ENCODE results near the gene XIRP1. TPM values are rescaled to one million over a fixed set of nuclear protein-coding genes. Genes with fewer than 3 reads are reported as not detected.

XIRP1 gene
- total RNA-seq, 4 donors from 2014 or later = 0.40 to 6.0 TPM; not detected in 2

DNA sequence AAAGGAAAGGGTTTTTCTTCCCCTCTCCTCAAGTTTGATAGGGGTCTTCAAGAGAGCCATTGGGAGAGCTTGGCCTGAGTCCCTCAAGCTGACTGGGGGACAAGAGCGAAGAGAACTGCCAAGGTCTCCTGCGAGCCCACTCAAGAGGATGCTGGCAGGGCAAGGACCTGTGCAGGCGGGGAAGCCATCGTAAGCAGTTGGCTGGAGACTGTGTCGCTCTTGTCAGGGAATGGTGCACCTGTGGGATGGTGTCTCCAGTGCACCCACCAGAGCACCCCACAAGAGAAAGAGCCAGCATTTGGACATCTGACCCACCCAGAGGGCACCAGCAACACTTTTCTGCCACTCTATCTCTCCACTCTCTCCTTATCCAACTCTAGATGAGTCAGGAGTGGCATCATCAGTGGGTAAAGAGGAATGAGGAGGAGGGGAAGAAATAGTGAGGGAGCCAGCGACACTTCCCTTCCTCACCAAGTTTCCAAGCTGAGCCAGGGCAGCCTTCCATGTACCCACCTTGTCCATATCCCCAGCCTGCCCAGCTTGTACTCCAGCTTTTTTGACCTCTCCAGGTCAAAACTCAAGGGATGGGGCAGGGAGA is 13.6 kb upstream of the XIRP1 start:
- TF ChIP-seq, protein P1, sequence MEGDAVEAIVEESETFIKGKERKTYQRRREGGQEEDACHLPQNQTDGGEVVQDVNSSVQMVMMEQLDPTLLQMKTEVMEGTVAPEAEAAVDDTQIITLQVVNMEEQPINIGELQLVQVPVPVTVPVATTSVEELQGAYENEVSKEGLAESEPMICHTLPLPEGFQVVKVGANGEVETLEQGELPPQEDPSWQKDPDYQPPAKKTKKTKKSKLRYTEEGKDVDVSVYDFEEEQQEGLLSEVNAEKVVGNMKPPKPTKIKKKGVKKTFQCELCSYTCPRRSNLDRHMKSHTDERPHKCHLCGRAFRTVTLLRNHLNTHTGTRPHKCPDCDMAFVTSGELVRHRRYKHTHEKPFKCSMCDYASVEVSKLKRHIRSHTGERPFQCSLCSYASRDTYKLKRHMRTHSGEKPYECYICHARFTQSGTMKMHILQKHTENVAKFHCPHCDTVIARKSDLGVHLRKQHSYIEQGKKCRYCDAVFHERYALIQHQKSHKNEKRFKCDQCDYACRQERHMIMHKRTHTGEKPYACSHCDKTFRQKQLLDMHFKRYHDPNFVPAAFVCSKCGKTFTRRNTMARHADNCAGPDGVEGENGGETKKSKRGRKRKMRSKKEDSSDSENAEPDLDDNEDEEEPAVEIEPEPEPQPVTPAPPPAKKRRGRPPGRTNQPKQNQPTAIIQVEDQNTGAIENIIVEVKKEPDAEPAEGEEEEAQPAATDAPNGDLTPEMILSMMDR (IDR thresholded peaks at IDR 0.05) = no peak
- TF ChIP-seq EP300 (IDR thresholded peaks at IDR 0.05; ENCODE audit: low read depth) (no peak), POLR2AphosphoS5 (IDR thresholded peaks at IDR 0.05) (no peak), POLR2A (IDR thresholded peaks at IDR 0.05) (no peak)
- Histone ChIP-seq H3K27me3 (no peaks in the 10 kb centered on the region), H3K36me3 (no peaks in the 10 kb centered on the region), H3K27ac (no peak overlapping the region), H3K4me1 (peaks cover 0 to 6% (median 0%) of the 10 kb centered on the region in 4 donors), H3K9me3 (no peaks in the 10 kb centered on the region), H3K4me3 (no peak overlapping the region)
- intact Hi-C loops (cut with DNase I; ENCODE audit: low total_unique reads) (no loop called here), in situ Hi-C loops (cut with MboI; ENCODE audit: low pct_ligation_motif_present in 1 of 4, low pct_unique_long_range_greater_than_20kb in 1 of 4, low sequenced_read_pairs in 3 of 4) (loop anchor here in 1 of 4 donors (25.0 kb wide), 1 partner anchor 181 kb away; the partner anchor contains the start of gene SLC25A38)
- 91% methylated on average over 6 of the region's 6 CpGs; no CpG with 5 or more reads in 1 of the 2 donors for WGBS, 2 donors (ENCODE audit: low coverage in 1 of 2)
- no peak for DNase-seq

DNA sequence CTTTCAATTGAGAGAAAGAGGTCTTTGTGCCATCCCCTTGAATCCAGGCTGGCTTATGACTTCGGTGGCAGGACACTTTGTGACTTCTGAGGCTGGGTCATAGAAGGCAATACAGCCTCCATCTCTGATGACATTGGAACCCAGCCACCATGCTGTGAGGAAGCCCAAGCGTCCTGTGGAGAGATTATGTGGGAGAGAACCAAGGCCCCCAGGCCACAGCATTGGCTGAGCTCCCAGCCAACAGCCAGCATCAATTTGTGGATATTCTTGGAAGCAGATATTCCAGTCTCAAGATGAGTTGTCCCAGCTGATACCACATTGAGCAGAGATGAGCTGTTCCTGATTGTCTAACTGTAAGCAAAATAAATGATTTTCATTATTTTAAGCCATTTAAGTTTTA is 12.7 kb upstream of the XIRP1 start:
- TF ChIP-seq POLR2AphosphoS5 (IDR thresholded peaks at IDR 0.05) (no peak), EP300 (IDR thresholded peaks at IDR 0.05; ENCODE audit: low read depth) (no peak), POLR2A (IDR thresholded peaks at IDR 0.05) (no peak)
- TF ChIP-seq, protein P1 (IDR thresholded peaks at IDR 0.05) = no peak
- 70% methylated on average over 2 of the region's 2 CpGs; no CpG with 5 or more reads in 1 of the 2 donors for WGBS, 2 donors (ENCODE audit: low coverage in 1 of 2)

DNA sequence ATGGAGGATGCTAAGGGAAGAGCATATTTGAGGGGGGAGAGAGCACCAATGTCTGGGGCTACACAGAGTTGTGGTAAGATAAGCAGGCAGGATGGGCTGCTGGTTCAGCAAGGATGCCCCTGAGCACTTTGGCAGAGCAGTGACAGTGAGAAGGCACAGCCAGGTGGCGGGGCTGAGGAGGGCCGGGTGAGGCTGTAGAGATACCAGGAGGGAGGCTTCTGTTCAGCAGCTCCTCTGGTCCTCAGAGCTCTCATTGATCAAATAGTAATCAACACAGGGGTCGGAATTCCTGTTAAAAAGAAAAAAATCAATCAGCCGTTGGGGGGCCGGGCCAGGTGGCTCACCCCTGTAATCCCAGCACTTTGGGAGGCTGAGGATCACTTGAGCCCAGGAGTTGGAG is 11.5 kb upstream of the XIRP1 start:
- intact Hi-C loops (cut with DNase I; ENCODE audit: low total_unique reads) (loop anchor here (5.0 kb wide), 1 partner anchor 1098 kb away; no protein-coding TSS in a partner anchor), in situ Hi-C loops (cut with MboI; ENCODE audit: low pct_ligation_motif_present in 1 of 4, low pct_unique_long_range_greater_than_20kb in 1 of 4, low sequenced_read_pairs in 3 of 4) (loop anchor here in 2 of 4 donors (5.0 to 25.0 kb wide), 2 partner anchors 78 to 183 kb away; partner anchors contain the start of genes CX3CR1 (in 1 of the 2) and SLC25A38 (in 1 of the 2))
- Histone ChIP-seq H3K27ac (no peak overlapping the region), H3K36me3 (no peaks in the 10 kb centered on the region), H3K4me3 (no peak overlapping the region), H3K9me3 (no peaks in the 10 kb centered on the region), H3K4me1 (peaks cover 0 to 6% (median 0%) of the 10 kb centered on the region in 4 donors), H3K27me3 (no peaks in the 10 kb centered on the region)
- DNase-seq = no peak
- 78 to 100% methylated on average over 1 to 5 of the region's 5 CpGs for WGBS, 2 donors (ENCODE audit: low coverage in 1 of 2)
- TF ChIP-seq POLR2A (IDR thresholded peaks at IDR 0.05) = no peak
- TF ChIP-seq POLR2AphosphoS5 (IDR thresholded peaks at IDR 0.05) = no peak
- TF ChIP-seq EP300 (IDR thresholded peaks at IDR 0.05; ENCODE audit: low read depth) = no peak
- TF ChIP-seq, protein P1 (IDR thresholded peaks at IDR 0.05) = no peak

More for the DNA sequence above, 12.7 kb upstream of the XIRP1 start:
- peaks cover 0 to 6% (median 0%) of the 10 kb centered on the region in 4 donors for H3K4me1 ChIP-seq
- H3K4me3 ChIP-seq = no peak overlapping the region
- no peaks in the 10 kb centered on the region for H3K27me3 ChIP-seq
- H3K27ac ChIP-seq = no peak overlapping the region
- H3K9me3 ChIP-seq = no peaks in the 10 kb centered on the region
- no peaks in the 10 kb centered on the region for H3K36me3 ChIP-seq
- intact Hi-C loops (cut with DNase I; ENCODE audit: low total_unique reads) (no loop called here), in situ Hi-C loops (cut with MboI; ENCODE audit: low pct_ligation_motif_present in 1 of 4, low pct_unique_long_range_greater_than_20kb in 1 of 4, low sequenced_read_pairs in 3 of 4) (loop anchor here in 1 of 4 donors (25.0 kb wide), 1 partner anchor 182 kb away; the partner anchor contains the start of gene SLC25A38)
- no peak for DNase-seq

DNA sequence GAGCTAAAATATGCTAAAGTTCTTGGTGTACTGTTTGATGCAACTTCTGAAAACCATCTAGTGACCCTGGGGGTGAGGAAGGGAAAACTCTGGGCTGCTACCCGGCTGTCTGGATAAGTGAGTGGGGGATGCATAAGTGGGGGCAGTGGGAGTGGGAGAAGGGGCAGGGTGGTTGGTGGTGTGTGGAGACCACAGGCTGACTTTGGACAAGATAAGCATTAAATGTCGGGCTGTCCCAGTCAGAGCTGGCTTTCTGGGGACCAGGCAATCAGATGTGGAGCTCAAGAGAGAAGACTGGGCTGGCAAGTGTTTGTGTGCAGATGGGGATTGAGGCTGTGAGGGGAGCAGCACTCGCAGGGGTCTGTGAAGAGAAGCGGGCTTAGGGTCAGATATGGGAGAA is 11.0 kb upstream of the XIRP1 start:
- no peaks in the 10 kb centered on the region for H3K36me3 ChIP-seq
- H3K27me3 ChIP-seq = no peaks in the 10 kb centered on the region
- DNase-seq = no peak
- TF ChIP-seq POLR2A (IDR thresholded peaks at IDR 0.05) = no peak
- TF ChIP-seq, protein P1 (IDR thresholded peaks at IDR 0.05) = no peak
- no peak for TF ChIP-seq EP300 (IDR thresholded peaks at IDR 0.05; ENCODE audit: low read depth)
- TF ChIP-seq POLR2AphosphoS5 (IDR thresholded peaks at IDR 0.05) = no peak
- H3K9me3 ChIP-seq = no peaks in the 10 kb centered on the region
- WGBS, 2 donors (ENCODE audit: low coverage in 1 of 2) = 82 to 88% methylated on average over 4 of the region's 4 CpGs
- peaks cover 0 to 4% (median 0%) of the 10 kb centered on the region in 4 donors for H3K4me1 ChIP-seq
- intact Hi-C loops (cut with DNase I; ENCODE audit: low total_unique reads) (loop anchor here (5.0 kb wide), 1 partner anchor 1099 kb away; no protein-coding TSS in a partner anchor), in situ Hi-C loops (cut with MboI; ENCODE audit: low pct_ligation_motif_present in 1 of 4, low pct_unique_long_range_greater_than_20kb in 1 of 4, low sequenced_read_pairs in 3 of 4) (loop anchor here in 2 of 4 donors (5.0 to 25.0 kb wide), 2 partner anchors 79 to 184 kb away; partner anchors contain the start of genes CX3CR1 (in 1 of the 2) and SLC25A38 (in 1 of the 2))
- H3K27ac ChIP-seq = no peak overlapping the region
- no peak overlapping the region for H3K4me3 ChIP-seq
